HL-60 (cell line): Measurements from ENCODE around the gene FAM107B.

ENCODE experiments used
- CTCF ChIP-seq: IDR thresholded peaks from one replicate; pipeline ENCODE4 v1.5.1; 2011; ENCODE audit warnings: low read length, control low read depth, inconsistent platforms; ENCODE audit not compliant: insufficient read depth
- POLR2AphosphoS5 ChIP-seq: IDR thresholded peaks from 2 replicates; pipeline ENCODE4 v1.6.1; 2012; ENCODE audit warnings: low read depth
- SPI1 ChIP-seq: IDR thresholded peaks from 2 replicates; pipeline ENCODE4 v1.6.1; 2012; ENCODE audit warnings: low read depth, mild to moderate bottlenecking, borderline replicate concordance
- TF ChIP-seq, protein P1 (sequence below): IDR thresholded peaks from 2 replicates; pipeline ENCODE4 v1.6.1; 2012; ENCODE audit warnings: low read depth; ENCODE audit not compliant: insufficient replicate concordance

- TF ChIP-seq CTCF (no peak), POLR2AphosphoS5 (no peak), SPI1 (no peak)
- TF ChIP-seq, protein P1, sequence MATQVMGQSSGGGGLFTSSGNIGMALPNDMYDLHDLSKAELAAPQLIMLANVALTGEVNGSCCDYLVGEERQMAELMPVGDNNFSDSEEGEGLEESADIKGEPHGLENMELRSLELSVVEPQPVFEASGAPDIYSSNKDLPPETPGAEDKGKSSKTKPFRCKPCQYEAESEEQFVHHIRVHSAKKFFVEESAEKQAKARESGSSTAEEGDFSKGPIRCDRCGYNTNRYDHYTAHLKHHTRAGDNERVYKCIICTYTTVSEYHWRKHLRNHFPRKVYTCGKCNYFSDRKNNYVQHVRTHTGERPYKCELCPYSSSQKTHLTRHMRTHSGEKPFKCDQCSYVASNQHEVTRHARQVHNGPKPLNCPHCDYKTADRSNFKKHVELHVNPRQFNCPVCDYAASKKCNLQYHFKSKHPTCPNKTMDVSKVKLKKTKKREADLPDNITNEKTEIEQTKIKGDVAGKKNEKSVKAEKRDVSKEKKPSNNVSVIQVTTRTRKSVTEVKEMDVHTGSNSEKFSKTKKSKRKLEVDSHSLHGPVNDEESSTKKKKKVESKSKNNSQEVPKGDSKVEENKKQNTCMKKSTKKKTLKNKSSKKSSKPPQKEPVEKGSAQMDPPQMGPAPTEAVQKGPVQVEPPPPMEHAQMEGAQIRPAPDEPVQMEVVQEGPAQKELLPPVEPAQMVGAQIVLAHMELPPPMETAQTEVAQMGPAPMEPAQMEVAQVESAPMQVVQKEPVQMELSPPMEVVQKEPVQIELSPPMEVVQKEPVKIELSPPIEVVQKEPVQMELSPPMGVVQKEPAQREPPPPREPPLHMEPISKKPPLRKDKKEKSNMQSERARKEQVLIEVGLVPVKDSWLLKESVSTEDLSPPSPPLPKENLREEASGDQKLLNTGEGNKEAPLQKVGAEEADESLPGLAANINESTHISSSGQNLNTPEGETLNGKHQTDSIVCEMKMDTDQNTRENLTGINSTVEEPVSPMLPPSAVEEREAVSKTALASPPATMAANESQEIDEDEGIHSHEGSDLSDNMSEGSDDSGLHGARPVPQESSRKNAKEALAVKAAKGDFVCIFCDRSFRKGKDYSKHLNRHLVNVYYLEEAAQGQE: no peak
Observed at GRCh38 chr10:14543904-14544210, 230.8 kb downstream of the FAM107B start.
